Stimulated activated CD8-positive, alpha-beta memory T cell treated with anti-CD3 and anti-CD28 coated beads, Interleukin-2, amount 100 ng/mL, for 1 hour (primary cell): Measurements from ENCODE around the gene COA4.
"Not testable (repeated sequence)": the region's sequence is repeated elsewhere in the genome, so short reads cannot be mapped to it uniquely, and the experiment has no call there.

Experiments used
- DNase-seq, 2 donors: peaks; one replicate each; pipeline ENCODE4 v3.0.0-alpha.2; 2020; ENCODE audit warnings: low read depth in 2 of 2

Gene COA4

DNA sequence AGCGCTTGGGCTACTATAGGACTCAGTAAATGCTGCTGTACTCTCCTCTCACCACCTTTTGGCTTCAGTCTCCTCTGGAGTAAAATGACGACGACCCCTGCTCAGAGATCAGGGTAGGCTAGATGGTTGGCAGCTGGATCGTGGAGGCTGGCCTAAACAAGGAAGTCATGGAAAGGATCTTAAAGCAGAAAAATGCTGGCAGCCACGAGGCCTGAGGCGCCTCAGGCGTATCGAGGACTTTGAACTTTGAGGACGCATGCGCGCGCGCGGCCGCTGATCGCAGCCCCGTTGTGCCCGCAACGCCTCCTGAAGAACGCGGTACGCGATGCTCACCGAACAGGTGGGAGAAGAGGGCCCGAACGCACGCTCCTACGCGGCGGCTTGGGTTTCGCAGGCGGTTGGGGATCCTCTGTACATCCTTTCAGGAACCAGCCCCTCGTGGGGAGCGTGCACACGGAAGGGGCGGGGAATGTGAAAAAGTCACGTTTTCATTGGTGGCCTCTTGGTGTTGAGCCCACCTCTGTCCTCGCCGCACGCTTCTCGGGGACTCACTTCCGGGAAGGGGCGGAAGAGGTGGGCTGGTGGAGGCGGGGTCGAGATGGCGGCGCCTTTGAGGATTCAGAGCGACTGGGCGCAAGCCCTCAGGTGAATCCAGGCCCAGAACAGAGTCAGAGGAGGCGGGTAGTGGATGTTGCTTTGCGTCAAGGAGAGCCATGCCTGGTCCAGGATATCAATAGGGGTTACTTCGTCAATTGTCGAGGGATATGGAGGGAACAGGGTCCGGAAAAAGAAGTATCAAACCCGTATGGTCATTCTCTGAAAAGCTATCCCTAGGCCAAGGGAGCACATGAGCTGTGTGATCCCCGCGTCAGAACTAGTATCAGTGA is at the start of gene COA4, which contains the start of gene PAAF1:
Gene COA4, minus strand, starts transcription at position 423 of the 887 bp plus-strand sequence. CDS start 3,468 bp downstream, outside the sequence.
Gene PAAF1, plus strand, starts transcription at position 576 of the 887 bp plus-strand sequence. Its CDS starts 23 bp downstream, at position 599.
- DNase-seq, result peak; percentile 79 to 89

DNA sequence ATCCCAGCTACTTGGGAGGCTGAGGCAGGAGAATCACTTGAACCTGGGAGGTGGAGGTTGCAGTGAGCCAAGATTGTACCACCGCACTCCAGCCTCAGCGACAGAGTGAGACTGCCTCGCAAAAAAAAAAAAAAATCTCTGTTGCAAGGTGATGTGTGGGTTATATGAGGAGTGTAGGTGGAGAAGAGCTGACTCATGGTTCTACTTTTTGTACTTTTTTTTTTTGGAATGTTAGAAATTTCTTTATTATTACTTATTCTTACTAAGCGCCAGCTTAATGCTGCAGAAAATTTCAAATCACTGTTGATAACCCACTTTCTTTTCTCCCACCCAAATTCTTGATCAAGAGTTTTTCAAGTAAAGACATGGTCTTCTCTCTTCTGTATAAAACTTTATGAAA is 44.5 kb upstream of the COA4 start:
- DNase-seq, result no peak

DNA sequence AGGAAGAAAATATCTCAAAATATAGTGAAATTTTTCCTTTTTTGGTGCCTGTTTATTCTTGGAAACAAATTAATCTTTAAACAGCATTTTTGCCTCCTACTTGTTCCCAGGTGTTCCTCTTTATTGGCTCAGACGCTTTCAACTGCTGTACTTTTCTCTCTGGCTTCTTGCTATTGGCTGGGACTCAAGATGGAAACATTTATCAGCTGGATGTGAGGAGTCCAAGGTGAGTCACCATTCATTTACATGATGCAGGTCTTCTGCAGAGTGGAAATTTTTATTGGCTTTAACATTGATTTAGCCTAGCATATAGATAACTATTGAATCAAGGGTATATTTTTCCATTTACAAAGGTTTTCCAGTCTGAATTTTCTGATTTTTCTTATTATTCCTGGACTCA is 39.8 kb upstream of the COA4 start:
- DNase-seq, result no peak

DNA sequence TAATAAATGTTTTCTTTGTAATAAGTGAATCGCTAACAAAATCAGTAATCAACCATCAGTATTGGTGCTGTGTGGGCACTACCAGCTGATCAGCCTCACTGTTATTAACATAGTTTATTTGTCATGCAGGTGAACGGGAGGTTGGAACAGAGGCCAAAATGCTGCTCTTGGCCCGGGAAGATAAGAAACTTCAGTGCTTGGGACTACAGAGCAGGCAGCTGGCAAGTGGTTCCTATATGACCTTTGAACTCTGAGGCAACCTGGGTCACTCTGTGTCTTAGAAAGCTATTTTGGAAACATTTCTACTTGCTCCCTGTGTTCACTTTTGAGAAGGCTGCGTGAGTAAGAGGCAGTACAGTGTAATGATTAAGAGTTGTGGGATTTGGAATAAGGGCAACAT is 37.6 kb upstream of the COA4 start:
- DNase-seq, result no peak

DNA sequence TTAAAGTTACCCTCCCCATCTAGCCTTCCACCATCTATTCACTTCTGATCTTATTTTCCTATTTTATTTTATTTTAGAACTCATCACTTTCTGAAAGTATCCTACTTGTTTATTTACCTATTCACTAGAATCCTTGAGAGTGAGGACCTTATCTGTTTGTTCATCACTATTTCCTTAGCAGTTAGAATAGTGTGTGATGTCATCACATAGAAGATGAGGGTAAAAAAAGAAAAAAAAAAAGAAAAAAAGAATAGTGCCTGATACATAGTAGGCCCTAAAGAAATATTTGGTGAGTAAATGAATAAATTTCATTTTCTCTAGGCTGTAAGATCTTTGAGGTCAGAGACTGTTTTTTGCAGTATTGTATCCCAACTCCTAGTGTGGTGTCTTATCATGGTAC is 36.8 kb upstream of the COA4 start:
- no peak for DNase-seq

DNA sequence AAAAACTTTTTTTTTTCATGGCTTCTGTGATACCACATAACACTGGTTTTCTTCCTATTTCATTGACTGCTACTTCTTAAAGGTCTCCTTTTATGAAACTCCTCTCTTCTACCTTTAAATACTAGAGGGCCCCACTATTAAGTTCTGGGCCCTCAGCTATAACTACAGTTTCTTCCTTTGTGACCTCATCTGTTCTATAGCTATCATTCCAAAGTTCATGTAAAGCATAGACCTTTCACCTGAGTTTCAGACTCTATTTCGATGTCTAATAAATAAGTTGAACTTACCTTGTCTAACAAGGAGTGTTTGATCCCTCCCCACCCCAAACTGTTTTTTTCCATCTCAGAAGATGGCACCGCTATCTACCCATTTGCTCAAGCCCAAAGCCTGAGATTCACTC is 35.4 kb upstream of the COA4 start:
- no peak for DNase-seq

DNA sequence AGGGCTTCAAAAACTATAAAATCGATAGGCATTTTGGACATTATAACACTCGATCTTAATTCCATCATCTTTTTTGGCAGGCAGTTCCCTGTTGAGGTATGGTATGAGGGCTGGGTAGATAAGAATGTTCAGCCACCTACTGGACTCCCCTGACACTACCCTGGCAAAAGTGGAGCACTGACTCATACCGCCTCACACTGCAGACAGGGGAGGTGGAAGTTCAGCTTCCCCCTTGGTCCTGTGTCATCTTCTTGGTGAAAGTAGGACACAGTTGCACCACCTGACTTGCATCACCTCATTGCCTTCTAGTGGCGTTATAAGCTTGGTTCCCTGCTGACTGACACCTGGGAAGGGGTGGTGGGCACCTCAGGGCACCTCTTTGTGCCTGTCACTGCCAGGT is 30.5 kb upstream of the COA4 start:
- no peak for DNase-seq

DNA sequence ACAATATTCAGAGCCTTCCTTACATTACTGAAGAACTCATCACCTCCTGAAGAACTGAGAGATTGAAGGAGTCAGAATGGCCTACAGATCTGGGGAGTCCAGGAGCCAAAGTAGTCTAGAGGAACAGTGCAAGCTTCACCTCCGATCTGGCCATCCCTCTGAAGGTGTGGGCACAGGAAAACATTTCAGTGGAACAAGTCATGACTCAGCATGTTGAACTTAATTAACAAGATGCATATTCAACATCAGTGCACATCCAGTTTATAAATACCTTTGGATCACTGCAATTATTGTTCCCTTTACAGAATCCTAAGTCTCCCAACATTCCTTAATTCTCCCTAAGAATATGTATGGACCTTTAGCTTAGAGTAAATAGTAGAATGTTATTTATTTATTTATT is 25.7 kb upstream of the COA4 start:
- no peak for DNase-seq

DNA sequence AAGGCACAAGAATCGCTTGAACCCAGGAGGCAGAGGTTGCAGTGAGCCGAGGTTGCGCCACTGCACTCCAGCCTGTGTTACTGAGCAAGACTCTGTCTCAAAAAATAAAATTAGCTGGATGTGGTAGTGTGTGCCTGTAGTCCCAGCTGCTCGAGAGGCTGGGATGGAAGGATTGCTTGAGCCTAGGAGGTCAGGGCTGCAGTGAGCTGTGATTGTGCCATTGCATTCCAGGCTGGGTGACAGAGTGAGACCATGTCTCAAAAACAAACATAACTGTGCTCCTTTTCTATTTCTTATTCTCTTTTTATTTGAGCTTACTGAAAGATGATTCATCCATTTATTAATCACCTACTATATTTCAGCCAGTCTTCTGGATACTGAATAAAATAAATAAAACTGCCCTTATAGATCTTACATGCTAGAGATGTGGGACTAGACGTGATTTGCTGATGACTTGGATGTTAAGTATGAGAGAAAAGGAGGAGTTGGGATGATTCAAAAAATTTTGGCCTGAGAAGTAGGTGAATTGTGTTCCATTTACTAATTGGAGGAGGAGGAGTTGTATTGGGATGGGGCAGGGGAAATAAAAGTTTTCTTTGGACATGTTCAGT is 18.2 kb upstream of the COA4 start:
- no peak for DNase-seq

DNA sequence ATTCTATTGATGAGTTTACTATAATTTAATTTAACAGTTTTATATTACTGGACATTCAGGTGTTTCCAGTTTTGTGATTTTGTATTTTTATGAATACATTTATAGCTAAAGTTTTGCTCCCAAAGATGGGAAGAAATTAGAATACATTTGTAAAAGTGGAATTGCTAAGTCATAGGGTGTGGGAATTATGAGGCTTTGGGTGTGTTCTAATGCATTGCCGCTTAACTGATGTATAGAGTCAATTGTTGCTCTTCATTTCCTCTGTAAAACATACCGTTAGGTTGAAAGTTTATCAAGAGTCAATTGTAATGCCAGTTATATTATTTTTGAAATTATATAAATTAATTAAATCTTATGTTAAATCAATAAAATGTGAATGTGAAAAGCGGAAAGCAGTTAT is 16.4 kb upstream of the COA4 start:
- DNase-seq, result no peak

DNA sequence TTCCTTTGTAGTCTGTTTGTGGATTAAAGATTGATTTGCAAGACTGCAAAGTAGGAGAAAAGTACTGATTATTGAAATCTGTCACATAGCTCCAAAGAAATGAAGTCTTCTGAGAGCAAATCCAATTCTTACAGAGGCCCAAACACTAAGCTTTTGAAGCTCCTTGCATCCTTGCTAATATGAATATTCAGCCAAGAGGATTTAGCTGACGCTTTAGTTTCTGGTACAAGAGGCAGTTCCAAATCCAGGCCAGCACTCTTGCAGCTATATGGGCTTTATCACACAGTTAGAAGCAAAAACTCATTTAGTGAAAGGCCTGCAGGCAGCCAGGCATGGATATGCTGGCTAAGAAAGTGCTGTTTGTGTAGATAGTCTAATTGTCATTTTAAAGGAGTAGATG is 12.9 kb upstream of the COA4 start:
- no peak for DNase-seq

DNA sequence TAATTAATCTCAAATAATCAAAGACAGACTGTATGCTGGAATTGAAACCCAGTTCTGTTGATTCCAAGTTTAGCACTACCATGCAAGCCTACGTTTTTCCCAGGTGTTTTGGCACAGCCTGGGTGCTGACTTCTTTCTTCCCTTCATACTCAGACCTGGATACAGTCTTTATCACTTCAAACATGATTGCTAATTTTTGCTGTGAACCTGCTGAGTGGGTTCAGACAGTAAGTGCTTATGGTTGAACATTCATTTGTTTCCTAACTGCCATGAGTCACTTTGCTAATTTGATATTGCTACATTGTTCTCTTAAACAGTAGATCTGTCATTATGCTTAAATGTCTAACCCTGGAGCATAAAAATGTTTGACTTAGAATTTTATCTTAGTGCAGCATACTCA is 12.4 kb upstream of the COA4 start:
- DNase-seq, result no peak

DNA sequence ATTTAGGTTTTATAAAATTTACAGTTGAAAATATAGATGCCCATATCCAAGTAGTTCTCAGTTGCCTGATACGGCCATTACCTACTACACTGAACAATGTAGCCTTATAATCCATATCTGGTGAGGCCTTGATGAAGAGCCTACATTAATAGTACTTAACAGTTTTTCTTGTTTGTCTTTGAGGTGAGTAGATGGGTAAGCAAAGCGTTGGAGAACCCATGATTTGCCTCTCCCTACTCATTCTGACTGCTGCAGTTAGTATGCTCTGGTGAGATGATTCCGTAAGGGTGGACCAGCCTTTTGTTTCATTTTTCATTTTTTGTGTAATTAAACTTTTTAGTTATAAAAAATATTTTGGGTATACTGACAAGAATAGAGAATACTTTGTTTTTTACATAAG is 11.6 kb upstream of the COA4 start:
- DNase-seq, result no peak

DNA sequence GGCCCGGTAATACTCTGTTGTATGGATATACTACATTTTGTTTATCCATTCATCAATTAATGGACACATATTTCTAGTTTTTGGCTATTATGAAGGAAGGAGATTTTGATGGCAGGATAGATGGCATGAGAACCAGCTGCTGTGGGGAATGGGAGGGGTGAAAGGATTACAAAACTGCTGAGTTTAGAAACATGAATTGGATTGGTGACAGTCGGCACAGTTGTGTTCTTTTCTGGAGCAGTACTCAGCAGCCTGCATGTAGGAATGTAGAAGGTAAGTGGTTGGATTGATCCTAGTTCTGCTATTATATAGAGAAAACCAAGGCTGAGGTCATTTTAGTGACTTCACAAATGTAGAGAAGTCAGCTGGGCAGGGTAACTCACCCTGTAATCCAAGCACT is 7.2 kb upstream of the COA4 start:
- no peak for DNase-seq

DNA sequence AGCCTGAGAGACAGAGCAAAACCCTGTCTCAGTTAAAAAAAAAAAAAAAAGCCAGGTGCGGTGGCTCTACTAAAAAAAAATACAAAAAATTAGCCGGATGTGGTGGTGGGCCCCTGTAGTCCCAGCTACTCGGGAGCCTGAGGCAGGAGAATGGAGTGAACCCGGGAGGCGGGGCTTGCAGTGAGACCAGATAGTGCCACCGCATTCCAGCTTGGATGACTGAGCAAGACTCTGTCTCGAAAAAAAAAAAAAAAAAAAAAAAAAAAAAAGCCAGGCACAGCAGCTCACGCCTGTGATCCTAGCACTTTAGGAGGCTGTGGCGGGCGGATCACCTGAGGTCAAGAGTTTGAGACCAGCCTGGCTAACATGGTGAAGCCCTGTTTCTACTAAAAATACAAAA is 3.8 kb upstream of the COA4 start:
- not testable (repeated sequence) for DNase-seq

DNA sequence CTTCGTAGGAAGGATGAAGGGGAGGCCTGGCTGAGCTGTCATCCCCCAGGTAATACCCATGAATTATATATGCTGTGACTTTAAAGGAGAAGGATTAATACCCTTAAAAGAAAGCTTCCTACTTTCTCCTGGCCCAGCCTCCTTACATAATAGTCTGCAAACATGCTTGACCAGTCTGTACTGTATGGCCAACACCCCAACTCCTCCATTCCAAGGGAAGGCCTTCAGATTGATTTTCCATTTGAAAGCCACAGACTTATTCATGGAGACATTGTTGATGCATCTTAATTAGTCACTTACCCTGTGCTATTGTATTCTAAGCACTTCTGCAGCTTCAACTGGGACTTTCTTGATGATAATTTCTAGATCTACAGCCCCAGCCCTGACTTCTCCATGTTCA is 2.1 kb upstream of the COA4 start:
- no peak for DNase-seq

DNA sequence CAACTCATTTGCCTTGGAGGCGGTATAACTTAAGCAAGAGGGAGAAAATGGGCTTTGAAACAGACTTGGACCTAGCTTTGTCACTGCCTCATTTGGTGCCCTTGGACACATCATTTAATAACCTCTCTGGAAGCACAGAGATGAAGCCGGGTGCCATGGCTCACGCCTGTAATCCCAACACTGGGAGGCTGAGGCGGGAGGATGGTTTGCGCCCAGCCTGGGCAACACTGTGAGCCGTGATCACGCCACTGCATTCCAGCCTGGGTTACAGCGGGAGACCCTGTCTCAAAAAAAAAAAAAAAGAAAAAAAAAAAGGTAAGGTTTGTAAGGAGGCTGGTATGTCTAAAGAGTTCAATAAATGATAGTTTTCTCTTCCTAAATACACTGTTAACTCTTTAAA is 806 bp downstream of the COA4 start:
- DNase-seq, result no peak

DNA sequence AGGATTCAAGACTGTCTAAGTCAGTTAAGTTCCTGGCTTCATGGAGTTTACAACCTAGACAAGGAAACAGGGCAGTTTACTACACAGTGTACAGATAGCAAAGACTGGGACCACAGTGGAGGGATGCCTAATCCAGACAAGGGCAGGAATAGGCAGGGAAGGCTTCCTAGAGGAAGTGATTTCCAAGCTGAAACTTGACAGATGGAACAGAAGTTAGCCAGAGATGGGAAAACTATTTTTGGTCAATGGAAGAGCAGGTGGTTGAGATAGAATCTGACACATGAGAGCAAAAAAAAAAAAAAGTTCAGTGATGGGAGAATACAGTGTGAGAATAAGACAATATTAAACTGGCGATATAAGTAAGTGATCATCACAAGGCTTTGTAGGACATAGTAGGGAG is 1.3 kb downstream of the COA4 start:
- no peak for DNase-seq

DNA sequence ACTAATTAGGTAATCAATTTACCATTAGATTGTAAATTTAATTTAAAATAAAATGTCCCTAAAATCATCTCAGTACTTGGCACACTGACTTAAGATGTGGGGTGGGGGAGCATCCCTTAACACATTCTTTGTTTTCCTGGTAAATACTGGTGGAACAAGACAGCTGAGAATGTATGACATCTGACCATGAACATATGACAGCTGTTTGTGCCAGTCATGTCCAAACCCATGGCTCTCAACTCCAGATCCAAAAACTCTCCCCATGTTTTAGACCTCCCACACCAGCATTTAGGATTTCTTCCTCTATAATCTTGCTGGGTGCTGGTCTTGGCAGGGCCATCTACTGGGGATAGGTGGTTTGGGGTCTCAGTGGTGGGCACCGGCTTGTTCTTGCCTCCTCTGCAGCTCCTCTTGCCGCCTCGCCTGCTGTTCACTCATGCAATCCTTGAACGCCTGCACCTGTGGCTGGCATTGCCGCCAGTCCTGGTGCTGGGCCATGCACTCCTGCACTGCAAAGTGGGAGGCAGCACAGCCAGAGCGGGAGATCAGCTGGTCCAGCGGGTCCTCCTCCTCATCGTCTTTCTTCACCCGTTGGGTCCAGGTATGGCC is 3.8 kb downstream of the COA4 start:
- no peak for DNase-seq

DNA sequence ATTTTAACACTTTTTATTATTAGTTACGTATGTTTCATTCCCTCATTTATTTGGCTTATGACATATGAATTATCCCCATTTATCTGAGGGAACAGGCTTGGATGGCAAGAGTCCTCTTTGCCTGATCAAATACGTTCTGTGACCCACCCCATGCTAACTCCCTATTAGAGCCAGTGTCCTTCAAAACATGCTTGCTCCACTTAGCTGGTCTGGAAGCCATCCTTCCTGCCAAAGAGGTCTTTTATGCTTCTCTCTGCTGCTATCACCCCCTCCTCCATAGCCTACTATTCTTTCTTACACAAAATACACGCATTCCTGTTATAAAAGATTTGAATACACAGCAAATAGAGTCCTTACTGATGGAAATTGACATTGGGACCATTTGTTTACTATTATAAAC is 6.4 kb downstream of the COA4 start:
- no peak for DNase-seq

DNA sequence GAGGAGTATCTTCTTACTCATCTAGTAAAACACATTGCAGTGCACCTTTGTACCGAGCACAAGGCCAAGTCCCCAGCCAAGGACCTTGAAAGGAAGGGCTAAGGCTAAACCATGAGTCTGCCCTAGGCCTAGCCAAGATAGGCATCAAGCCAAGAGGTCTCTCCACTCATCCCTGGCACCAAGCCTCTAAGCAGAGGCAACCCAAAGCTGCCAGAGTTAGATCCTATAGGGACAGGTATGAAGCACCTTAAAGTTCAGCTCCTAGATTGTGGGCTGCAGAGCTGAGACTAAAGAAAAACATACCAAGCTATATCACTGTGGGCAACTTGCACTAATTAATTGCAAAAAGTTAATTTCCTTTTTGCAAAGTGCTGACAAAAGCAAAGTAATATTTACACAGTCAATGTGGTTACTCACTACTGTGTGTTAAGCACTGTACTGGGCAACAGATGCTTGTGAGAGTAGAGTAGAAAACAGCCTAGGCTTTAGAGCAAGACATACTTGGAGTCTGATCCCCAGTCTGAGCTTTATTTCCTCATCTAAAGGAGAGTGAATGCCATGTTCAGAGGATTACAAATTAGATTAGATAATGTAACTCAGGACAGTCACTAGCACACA is 7.2 kb downstream of the COA4 start:
- no peak for DNase-seq

DNA sequence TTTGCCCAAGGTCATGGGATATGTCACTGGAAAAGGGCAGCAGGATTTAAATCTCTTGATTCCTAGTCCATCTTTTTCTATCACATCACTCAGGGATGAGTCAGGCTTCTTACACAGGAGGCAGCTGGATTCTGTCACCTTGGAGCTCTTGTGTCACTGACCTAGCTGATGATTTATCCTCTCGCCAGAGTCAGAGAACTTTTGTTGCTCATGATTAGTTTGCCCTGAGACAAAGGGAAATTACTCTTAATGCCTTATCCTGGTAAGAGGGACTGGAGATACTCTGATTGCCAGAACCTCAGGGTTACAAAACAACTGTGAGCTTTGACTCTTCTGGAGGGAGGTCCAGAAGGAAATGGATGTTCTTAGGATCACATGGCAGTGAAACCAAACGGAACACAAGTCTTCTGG is 10.1 kb downstream of the COA4 start:
- no peak for DNase-seq
